Umbilical cord (tissue), 2 donors: Measurements from ENCODE around the gene AMIGO1. TPM values are rescaled to one million over a fixed set of nuclear protein-coding genes. Genes with fewer than 3 reads are reported as not detected.

Source experiments
- DNase-seq: peaks from one replicate; pipeline ENCODE4 v3.0.0-alpha.2; 2015; ENCODE audit warnings: low spot score
- total RNA-seq: library from RNA; depleted of rRNA; stranded (reverse); fragments of >200 nt; gene quantifications from one replicate; pipeline ENCODE4 v1.2.3, GENCODE V29; 2014; ENCODE audit warnings: low replicate concordance; ENCODE audit not compliant: insufficient read depth

Gene AMIGO1
- total RNA-seq, 1 donor from 2014 or later = 7.9 TPM

GRCh38 chr1:109532365-109533136 lies 23.0 kb upstream of the AMIGO1 start:
- DNase-seq = peak; percentile 77

GRCh38 chr1:109531826-109532364 lies 22.4 kb upstream of the AMIGO1 start:
- DNase-seq = no peak

GRCh38 chr1:109531380-109531779 lies 21.9 kb upstream of the AMIGO1 start:
- DNase-seq = no peak

GRCh38 chr1:109530457-109531087 lies 21.0 kb upstream of the AMIGO1 start:
- no peak for DNase-seq

GRCh38 chr1:109529881-109530456 lies 20.4 kb upstream of the AMIGO1 start:
- no peak for DNase-seq

- no peak for DNase-seq
Measured at GRCh38 chr1:109528712-109529111, 19.2 kb upstream of the AMIGO1 start.

- DNase-seq = no peak
Measured at GRCh38 chr1:109527846-109528695, 18.5 kb upstream of the AMIGO1 start.

- DNase-seq = no peak
Measured at GRCh38 chr1:109527098-109527811, 17.7 kb upstream of the AMIGO1 start.

GRCh38 chr1:109523706-109524105 lies 14.2 kb upstream of the AMIGO1 start:
- no peak for DNase-seq

- no peak for DNase-seq
Measured at GRCh38 chr1:109522026-109522425, 12.5 kb upstream of the AMIGO1 start.

GRCh38 chr1:109521002-109521951 lies 11.8 kb upstream of the AMIGO1 start:
- no peak for DNase-seq

- no peak for DNase-seq
Measured at GRCh38 chr1:109517337-109517736, 7.8 kb upstream of the AMIGO1 start.

GRCh38 chr1:109516872-109517271 lies 7.3 kb upstream of the AMIGO1 start:
- no peak for DNase-seq

- DNase-seq = no peak
Measured at GRCh38 chr1:109514846-109515245, 5.3 kb upstream of the AMIGO1 start.

- DNase-seq = no peak
Measured at GRCh38 chr1:109513110-109513710, 3.7 kb upstream of the AMIGO1 start.

GRCh38 chr1:109508873-109509175 lies 703 bp downstream of the AMIGO1 start:
- DNase-seq = no peak

- DNase-seq = no peak
Measured at GRCh38 chr1:109508001-109508872, 1.3 kb downstream of the AMIGO1 start.

GRCh38 chr1:109504974-109505373 lies 4.6 kb downstream of the AMIGO1 start:
- DNase-seq = no peak

GRCh38 chr1:109503935-109504334 lies 5.6 kb downstream of the AMIGO1 start:
- DNase-seq = no peak
